GM06990 (cell line): ENCODE data around the gene ITPR1.

Experiments used
- DNase-seq: peaks from one replicate; pipeline ENCODE4 v3.0.0-alpha.2; 2011; ENCODE audit not compliant: insufficient read length; ENCODE audit errors: extremely low read depth
- H3K27me3 ChIP-seq: replicated peaks from 2 replicates; pipeline ENCODE4 v1.6.0; 2011; ENCODE audit warnings: low read length; ENCODE audit not compliant: control insufficient read depth, insufficient read depth
- H3K36me3 ChIP-seq: 2 replicates; pipeline ENCODE4 v1.5.1; 2011; ENCODE audit warnings: low read length; ENCODE audit not compliant: control insufficient read depth, insufficient read depth
- H3K4me3 ChIP-seq: replicated peaks from 2 replicates; pipeline ENCODE4 v1.5.1; 2011; ENCODE audit warnings: low read depth, mild to moderate bottlenecking, control low read depth, low read length
- TF ChIP-seq, protein P1 (sequence below): IDR thresholded peaks from 2 replicates; pipeline ENCODE4 v1.5.1; 2011; ENCODE audit warnings: low read length, control low read depth, mild to moderate bottlenecking, inconsistent platforms; ENCODE audit not compliant: insufficient read depth, poor library complexity, severe bottlenecking

Gene ITPR1

GRCh38 chr3:4508048-4508981 lies 15.2 kb downstream of the ITPR1 start:
- peak; percentile 71 for DNase-seq
- H3K27me3 ChIP-seq, result no peaks in the 10 kb centered on the region
- H3K36me3 ChIP-seq, result no peaks in the 10 kb centered on the region
- H3K4me3 ChIP-seq, result no peak overlapping the region
- TF ChIP-seq, protein P1, sequence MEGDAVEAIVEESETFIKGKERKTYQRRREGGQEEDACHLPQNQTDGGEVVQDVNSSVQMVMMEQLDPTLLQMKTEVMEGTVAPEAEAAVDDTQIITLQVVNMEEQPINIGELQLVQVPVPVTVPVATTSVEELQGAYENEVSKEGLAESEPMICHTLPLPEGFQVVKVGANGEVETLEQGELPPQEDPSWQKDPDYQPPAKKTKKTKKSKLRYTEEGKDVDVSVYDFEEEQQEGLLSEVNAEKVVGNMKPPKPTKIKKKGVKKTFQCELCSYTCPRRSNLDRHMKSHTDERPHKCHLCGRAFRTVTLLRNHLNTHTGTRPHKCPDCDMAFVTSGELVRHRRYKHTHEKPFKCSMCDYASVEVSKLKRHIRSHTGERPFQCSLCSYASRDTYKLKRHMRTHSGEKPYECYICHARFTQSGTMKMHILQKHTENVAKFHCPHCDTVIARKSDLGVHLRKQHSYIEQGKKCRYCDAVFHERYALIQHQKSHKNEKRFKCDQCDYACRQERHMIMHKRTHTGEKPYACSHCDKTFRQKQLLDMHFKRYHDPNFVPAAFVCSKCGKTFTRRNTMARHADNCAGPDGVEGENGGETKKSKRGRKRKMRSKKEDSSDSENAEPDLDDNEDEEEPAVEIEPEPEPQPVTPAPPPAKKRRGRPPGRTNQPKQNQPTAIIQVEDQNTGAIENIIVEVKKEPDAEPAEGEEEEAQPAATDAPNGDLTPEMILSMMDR, result no peak

DNA sequence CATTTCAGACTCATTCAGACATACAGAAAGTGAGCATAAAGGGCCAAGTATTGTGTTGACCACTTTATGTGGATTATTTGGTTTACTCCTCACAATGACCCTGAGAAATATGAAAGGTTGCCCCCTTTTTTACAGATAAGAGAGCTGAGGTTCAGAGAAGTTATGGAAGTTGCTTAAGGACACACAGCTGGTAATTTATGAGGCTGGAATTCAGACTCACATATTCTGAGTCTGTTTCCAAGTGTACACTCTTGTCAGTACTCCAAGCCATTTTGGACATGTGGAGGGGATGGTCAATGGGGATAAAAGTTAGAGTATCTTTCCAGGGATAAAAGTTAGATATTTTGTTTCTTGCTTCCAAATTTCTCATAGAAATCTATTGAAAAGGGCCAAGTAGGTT lies 15.9 kb downstream of the ITPR1 start:
- DNase-seq, result no peak
- no peaks in the 10 kb centered on the region for H3K27me3 ChIP-seq
- H3K4me3 ChIP-seq, result no peak overlapping the region
- H3K36me3 ChIP-seq, result no peaks in the 10 kb centered on the region
- TF ChIP-seq, protein P1, result no peak

- TF ChIP-seq, protein P1, result no peak
- H3K4me3 ChIP-seq, result no peak overlapping the region
- no peak for DNase-seq
- H3K27me3 ChIP-seq, result no peaks in the 10 kb centered on the region
- H3K36me3 ChIP-seq, result no peaks in the 10 kb centered on the region
Measured at GRCh38 chr3:4509983-4510755, 17.0 kb downstream of the ITPR1 start.

DNA sequence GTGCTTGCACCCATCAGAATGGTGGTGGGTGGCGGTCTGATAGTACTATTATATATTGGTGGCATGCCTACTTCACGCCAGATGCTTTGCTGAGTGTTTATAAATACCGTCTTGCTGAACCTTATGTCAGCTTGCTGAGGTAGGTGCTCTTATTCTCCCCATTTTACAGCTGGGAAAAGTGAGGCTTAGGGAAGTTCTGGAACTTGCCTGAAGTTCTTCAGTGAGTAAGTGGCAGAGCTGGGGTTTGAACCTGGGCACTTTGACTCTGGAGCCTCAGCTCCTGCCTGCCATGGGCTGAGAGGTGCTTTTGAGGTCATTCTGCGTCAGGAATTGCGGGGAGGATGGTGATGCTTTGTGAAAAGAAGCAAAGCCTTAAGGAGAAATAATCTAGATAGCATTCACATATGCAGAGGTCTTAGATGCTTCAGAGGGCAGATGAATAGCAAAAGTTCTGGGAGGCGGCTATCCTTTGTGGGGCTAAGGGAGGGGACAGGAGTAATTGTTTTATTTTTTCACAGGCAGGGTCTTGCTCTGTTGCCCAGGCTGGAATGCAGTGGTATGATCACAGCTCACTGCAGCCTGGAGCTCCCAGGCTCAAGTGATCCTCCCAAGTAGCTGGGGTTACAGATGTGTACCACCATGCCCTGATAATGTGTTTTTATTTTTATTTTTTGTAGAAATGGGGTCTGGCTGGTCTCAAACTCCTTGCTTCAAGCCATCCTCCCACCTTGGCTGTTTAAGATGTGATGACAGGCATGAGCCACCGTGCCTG lies 18.5 kb downstream of the ITPR1 start:
- no peak for DNase-seq
- TF ChIP-seq, protein P1, result no peak
- Histone ChIP-seq H3K27me3 (no peaks in the 10 kb centered on the region), H3K36me3 (no peaks in the 10 kb centered on the region), H3K4me3 (no peak overlapping the region)

GRCh38 chr3:4512895-4513616 lies 19.9 kb downstream of the ITPR1 start:
- Histone ChIP-seq H3K4me3 (no peak overlapping the region), H3K36me3 (no peaks in the 10 kb centered on the region), H3K27me3 (no peaks in the 10 kb centered on the region)
- TF ChIP-seq, protein P1, result no peak
- DNase-seq, result no peak
